Stomach (tissue), 4 donors: Measurements from ENCODE around the gene COX4I1.

Experiments used
- POLR2A ChIP-seq, 4 donors: fragments of 450-650 bp; IDR thresholded peaks; one replicate each; pipeline ENCODE4 v1.6.1; 2016; ENCODE audit warnings: antibody characterized with exemption in 4 of 4, control low read depth in 2 of 4, mild to moderate bottlenecking in 1 of 4, moderate library complexity in 1 of 4
- POLR2AphosphoS5 ChIP-seq, 3 donors: sonication (generic); formaldehyde crosslinking; IDR thresholded peaks; one replicate each; pipeline ENCODE4 v1.6.1; 2016; ENCODE audit warnings: antibody characterized with exemption in 3 of 3
- TF ChIP-seq, protein P1 (sequence below), 7 experiments: fragments of 450-650 bp in 4 of 7; fragments of 200-600 bp in 3 of 7; sonication (generic) in 3 of 7; IDR thresholded peaks; one replicate each; pipeline ENCODE4 v1.5.1; 2016 to 2019; ENCODE audit warnings: antibody characterized with exemption in 7 of 7, control low read depth in 2 of 7, mild to moderate bottlenecking in 1 of 7

DNA sequence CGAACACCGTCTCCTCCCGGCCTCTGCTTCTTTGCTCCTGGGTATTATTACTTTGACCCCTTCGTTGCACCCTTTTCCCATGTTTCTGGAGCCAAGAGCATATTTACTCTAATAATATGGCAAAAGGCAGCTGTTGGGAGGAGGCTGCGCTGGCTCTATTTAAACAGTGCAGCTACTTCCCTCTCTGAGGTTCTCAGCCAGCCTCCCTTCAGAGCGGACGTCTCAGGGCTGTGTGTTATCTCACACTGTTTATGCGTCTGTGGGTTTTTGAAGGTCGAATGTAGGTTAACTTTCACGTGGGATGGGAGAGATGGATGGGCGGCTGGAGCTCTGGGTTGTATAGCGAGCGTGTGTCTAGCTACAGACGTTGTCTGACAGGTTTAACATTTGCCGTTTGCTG is 45.3 kb downstream of the COX4I1 start:
- no peak for TF ChIP-seq POLR2A (IDR thresholded peaks at IDR 0.05)
- TF ChIP-seq, protein P1, sequence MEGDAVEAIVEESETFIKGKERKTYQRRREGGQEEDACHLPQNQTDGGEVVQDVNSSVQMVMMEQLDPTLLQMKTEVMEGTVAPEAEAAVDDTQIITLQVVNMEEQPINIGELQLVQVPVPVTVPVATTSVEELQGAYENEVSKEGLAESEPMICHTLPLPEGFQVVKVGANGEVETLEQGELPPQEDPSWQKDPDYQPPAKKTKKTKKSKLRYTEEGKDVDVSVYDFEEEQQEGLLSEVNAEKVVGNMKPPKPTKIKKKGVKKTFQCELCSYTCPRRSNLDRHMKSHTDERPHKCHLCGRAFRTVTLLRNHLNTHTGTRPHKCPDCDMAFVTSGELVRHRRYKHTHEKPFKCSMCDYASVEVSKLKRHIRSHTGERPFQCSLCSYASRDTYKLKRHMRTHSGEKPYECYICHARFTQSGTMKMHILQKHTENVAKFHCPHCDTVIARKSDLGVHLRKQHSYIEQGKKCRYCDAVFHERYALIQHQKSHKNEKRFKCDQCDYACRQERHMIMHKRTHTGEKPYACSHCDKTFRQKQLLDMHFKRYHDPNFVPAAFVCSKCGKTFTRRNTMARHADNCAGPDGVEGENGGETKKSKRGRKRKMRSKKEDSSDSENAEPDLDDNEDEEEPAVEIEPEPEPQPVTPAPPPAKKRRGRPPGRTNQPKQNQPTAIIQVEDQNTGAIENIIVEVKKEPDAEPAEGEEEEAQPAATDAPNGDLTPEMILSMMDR (IDR thresholded peaks at IDR 0.05): no peak
- TF ChIP-seq POLR2AphosphoS5 (IDR thresholded peaks at IDR 0.05): no peak
